ENCODE results near the gene ATP10A. TPM values are rescaled to one million over a fixed set of nuclear protein-coding genes. Genes with fewer than 3 reads are reported as not detected.
A peak's percentile ranks its signal among the peaks of the same experiment; 100 is the strongest.

ATP10A gene
- total RNA-seq, result 0.62 and 1.2 TPM in 2 replicates
- 97.7 TPM for polyA plus RNA-seq (2012)

GRCh38 chr15:25863111-25863967 is at the start of gene ATP10A:
ATP10A (minus strand) TSS chr15:25863327; CDS start chr15:25863096, 231 bp downstream.
- no peak for DNase-seq (ENCODE audit: low read depth)

- no peak for DNase-seq (ENCODE audit: low read depth)
These were observed 48.9 kb upstream of the ATP10A start for GRCh38 chr15:25912035-25912434.

GRCh38 chr15:25910832-25911231 is 47.7 kb upstream of the ATP10A start:
- DNase-seq (ENCODE audit: low read depth), result no peak

GRCh38 chr15:25909806-25910205 is 46.7 kb upstream of the ATP10A start:
- no peak for DNase-seq (ENCODE audit: low read depth)

GRCh38 chr15:25909325-25909724 is 46.2 kb upstream of the ATP10A start:
- no peak for DNase-seq (ENCODE audit: low read depth)

- DNase-seq (ENCODE audit: low read depth), result peak; percentile 31
These were observed 42.0 kb upstream of the ATP10A start for GRCh38 chr15:25905140-25905539.

- DNase-seq (ENCODE audit: low read depth), result peak; percentile 24
These were observed 40.0 kb upstream of the ATP10A start for GRCh38 chr15:25903024-25903581.

GRCh38 chr15:25901811-25902605 is 38.9 kb upstream of the ATP10A start:
- DNase-seq (ENCODE audit: low read depth), result peak; percentile 8

GRCh38 chr15:25900901-25901300 is 37.8 kb upstream of the ATP10A start:
- no peak for DNase-seq (ENCODE audit: low read depth)

- no peak for DNase-seq (ENCODE audit: low read depth)
These were observed 37.3 kb upstream of the ATP10A start for GRCh38 chr15:25900431-25900830.

- DNase-seq (ENCODE audit: low read depth), result no peak
These were observed 36.7 kb upstream of the ATP10A start for GRCh38 chr15:25899870-25900269.

GRCh38 chr15:25897658-25898057 is 34.5 kb upstream of the ATP10A start:
- no peak for DNase-seq (ENCODE audit: low read depth)

GRCh38 chr15:25894371-25894902 is 31.3 kb upstream of the ATP10A start:
- no peak for DNase-seq (ENCODE audit: low read depth)

GRCh38 chr15:25893596-25893995 is 30.5 kb upstream of the ATP10A start:
- no peak for DNase-seq (ENCODE audit: low read depth)

- DNase-seq (ENCODE audit: low read depth), result no peak
These were observed 29.0 kb upstream of the ATP10A start for GRCh38 chr15:25892126-25892525.

- no peak for DNase-seq (ENCODE audit: low read depth)
These were observed 28.0 kb upstream of the ATP10A start for GRCh38 chr15:25891081-25891480.

GRCh38 chr15:25890529-25890928 is 27.4 kb upstream of the ATP10A start:
- DNase-seq (ENCODE audit: low read depth), result no peak

- DNase-seq (ENCODE audit: low read depth), result no peak
These were observed 24.7 kb upstream of the ATP10A start for GRCh38 chr15:25887870-25888269.

- peak; percentile 12 for DNase-seq (ENCODE audit: low read depth)
These were observed 23.5 kb upstream of the ATP10A start for GRCh38 chr15:25886498-25887140.

- DNase-seq (ENCODE audit: low read depth), result no peak
These were observed 21.2 kb upstream of the ATP10A start for GRCh38 chr15:25884370-25884769.

All from myocyte (in vitro differentiated cells).